NT2/D1 (cell line): ENCODE results near the gene MRPL42.

Experiments used
- DNase-seq: peaks from one replicate; pipeline ENCODE4 v3.0.0-alpha.2; 2011; ENCODE audit warnings: low read depth, low spot score
- H3K27me3 ChIP-seq: 2 replicates; pipeline ENCODE4 v1.6.0; 2011; ENCODE audit warnings: mild to moderate bottlenecking; ENCODE audit not compliant: insufficient read length, insufficient read depth
- H3K36me3 ChIP-seq: 2 replicates; pipeline ENCODE4 v1.6.1; 2011; ENCODE audit warnings: mild to moderate bottlenecking, low read length, mixed read lengths; ENCODE audit not compliant: insufficient read depth, insufficient read length
- H3K4me1 ChIP-seq: 2 replicates; pipeline ENCODE4 v1.5.1; 2011; ENCODE audit not compliant: insufficient read depth, insufficient read length
- H3K4me3 ChIP-seq: 2 replicates; pipeline ENCODE4 v1.5.1; 2011; ENCODE audit warnings: low read depth; ENCODE audit not compliant: insufficient read length
- H3K9ac ChIP-seq: 2 replicates; pipeline ENCODE4 v1.6.0; 2011; ENCODE audit warnings: low read depth; ENCODE audit not compliant: insufficient read length
- H3K9me3 ChIP-seq: 2 replicates; pipeline ENCODE4 v1.5.1; 2011; ENCODE audit warnings: mild to moderate bottlenecking, low read length; ENCODE audit not compliant: insufficient read depth
- SUZ12 ChIP-seq: IDR thresholded peaks from 2 replicates; pipeline ENCODE4 v1.6.1; 2011; ENCODE audit not compliant: insufficient read length, insufficient read depth; ENCODE audit errors: extremely low read depth
- YY1 ChIP-seq: IDR thresholded peaks from 2 replicates; pipeline ENCODE4 v1.6.1; 2011; ENCODE audit not compliant: insufficient read length, insufficient read depth
- ZNF274 ChIP-seq: IDR thresholded peaks from 2 replicates; pipeline ENCODE4 v1.6.1; 2011; ENCODE audit warnings: mild to moderate bottlenecking, low read depth, low read length

The MRPL42 gene

GRCh38 chr12:93441081-93441616, 26.2 kb upstream of the MRPL42 start:
- H3K4me3 ChIP-seq: peak overlapping the region; percentile 87
- DNase-seq: no peak
- H3K36me3 ChIP-seq: peaks cover 6% of the 10 kb centered on the region
- peak overlapping the region; percentile 95 for H3K9ac ChIP-seq
- H3K27me3 ChIP-seq: no peaks in the 10 kb centered on the region
- peaks cover 2% of the 10 kb centered on the region for H3K4me1 ChIP-seq
- TF ChIP-seq YY1: no peak
- no peak for TF ChIP-seq SUZ12
- TF ChIP-seq ZNF274: no peak
- no peaks in the 10 kb centered on the region for H3K9me3 ChIP-seq

GRCh38 chr12:93441617-93442410, 25.5 kb upstream of the MRPL42 start, which contains the start of gene UBE2N:
UBE2N (minus strand) TSS chr12:93441947; CDS start chr12:93441884, 63 bp downstream.
- peak; percentile 11 for TF ChIP-seq YY1
- TF ChIP-seq ZNF274: no peak
- DNase-seq: peak; percentile 91
- peaks cover 2% of the 10 kb centered on the region for H3K4me1 ChIP-seq

GRCh38 chr12:93442411-93443340, 24.6 kb upstream of the MRPL42 start:
- Histone ChIP-seq H3K9me3 (no peaks in the 10 kb centered on the region), H3K27me3 (no peaks in the 10 kb centered on the region), H3K4me1 (peaks cover 2% of the 10 kb centered on the region), H3K4me3 (peak overlapping the region; percentile 79), H3K9ac (peak overlapping the region; percentile 96), H3K36me3 (peaks cover 6% of the 10 kb centered on the region)
- TF ChIP-seq ZNF274 (no peak), YY1 (no peak), SUZ12 (no peak)
- DNase-seq: no peak

More at GRCh38 chr12:93441617-93442410, 25.5 kb upstream of the MRPL42 start, which contains the start of gene UBE2N:
- Histone ChIP-seq H3K36me3 (peaks cover 6% of the 10 kb centered on the region), H3K9ac (peak within 1 kb of the TSS; percentile 96), H3K27me3 (no peaks in the 10 kb centered on the region), H3K9me3 (no peaks in the 10 kb centered on the region), H3K4me3 (peak within 1 kb of the TSS; percentile 87)

- Histone ChIP-seq H3K4me1 (peaks cover 2% of the 10 kb centered on the region), H3K36me3 (peaks cover 3% of the 10 kb centered on the region), H3K9me3 (no peaks in the 10 kb centered on the region), H3K27me3 (no peaks in the 10 kb centered on the region), H3K4me3 (no peak overlapping the region), H3K9ac (no peak overlapping the region)
- no peak for TF ChIP-seq ZNF274
- TF ChIP-seq SUZ12: no peak
- TF ChIP-seq YY1: no peak
- no peak for DNase-seq
These were observed 23.7 kb upstream of the MRPL42 start for GRCh38 chr12:93443576-93443975.

- no peak for DNase-seq
- Histone ChIP-seq H3K4me1 (peaks cover 6% of the 10 kb centered on the region), H3K4me3 (no peak overlapping the region), H3K36me3 (no peaks in the 10 kb centered on the region), H3K9me3 (no peaks in the 10 kb centered on the region), H3K9ac (no peak overlapping the region), H3K27me3 (no peaks in the 10 kb centered on the region)
- no peak for TF ChIP-seq YY1
- no peak for TF ChIP-seq ZNF274
- TF ChIP-seq SUZ12: no peak
These were observed 19.6 kb upstream of the MRPL42 start for GRCh38 chr12:93447555-93448290.

- H3K27me3 ChIP-seq: no peaks in the 10 kb centered on the region
These were observed 18.5 kb upstream of the MRPL42 start for GRCh38 chr12:93448796-93449195.

More at GRCh38 chr12:93448796-93449195, 18.5 kb upstream of the MRPL42 start:
- no peak for DNase-seq
- no peak for TF ChIP-seq SUZ12
- no peak for TF ChIP-seq YY1
- TF ChIP-seq ZNF274: no peak
- no peaks in the 10 kb centered on the region for H3K9me3 ChIP-seq
- H3K9ac ChIP-seq: no peak overlapping the region
- no peak overlapping the region for H3K4me3 ChIP-seq
- no peaks in the 10 kb centered on the region for H3K36me3 ChIP-seq
- H3K4me1 ChIP-seq: peaks cover 4% of the 10 kb centered on the region
